ENCODE results near the gene CCL11. TPM values are rescaled to one million over a fixed set of nuclear protein-coding genes. Genes with fewer than 3 reads are reported as not detected.

The CCL11 gene
- total RNA-seq (ENCODE audit: low replicate concordance), result not detected in 2 replicates

DNA sequence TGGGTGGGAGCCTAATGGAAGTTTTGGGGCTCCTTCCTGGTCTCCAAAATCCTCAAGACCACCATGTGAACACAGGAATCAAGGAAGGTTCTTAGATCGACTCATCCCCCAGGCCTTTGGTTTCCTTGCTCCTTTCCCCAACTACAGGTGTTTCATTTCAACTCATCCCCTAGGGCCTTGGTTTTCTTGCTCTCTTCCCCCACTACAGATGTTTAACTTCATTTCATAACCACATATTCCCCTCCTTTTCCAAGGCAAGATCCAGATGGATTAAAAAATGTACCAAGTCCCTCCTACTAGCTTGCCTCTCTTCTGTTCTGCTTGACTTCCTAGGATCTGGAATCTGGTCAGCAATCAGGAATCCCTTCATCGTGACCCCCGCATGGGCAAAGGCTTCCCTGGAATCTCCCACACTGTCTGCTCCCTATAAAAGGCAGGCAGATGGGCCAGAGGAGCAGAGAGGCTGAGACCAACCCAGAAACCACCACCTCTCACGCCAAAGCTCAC, at the start of gene CCL11:
TSS of gene CCL11 (plus strand) at position 457 of the 507 bp plus-strand sequence. CDS start 67 bp downstream, outside the sequence.
- no peaks in the 10 kb centered on the region for H3K27me3 ChIP-seq
- no peaks in the 10 kb centered on the region for H3K36me3 ChIP-seq
- H3F3A ChIP-seq (ENCODE audit: low read depth), result no peaks in the 10 kb centered on the region
- H3K9me3 ChIP-seq (ENCODE audit: low read depth), result no peaks in the 10 kb centered on the region
- H3K4me2 ChIP-seq, result no peak within 1 kb of the TSS
- no peak within 1 kb of the TSS for H3K9ac ChIP-seq
- Mint-ChIP-seq H3K4me3 (no peak within 1 kb of the TSS), H3K27me3 (ENCODE audit: insufficient read depth, low read depth) (peaks cover 5% of the 10 kb centered on the region), H3K4me1 (no peaks in the 10 kb centered on the region), H3K9me3 (peaks cover 3% of the 10 kb centered on the region), H3K27ac (no peak within 1 kb of the TSS), H3K36me3 (no peaks in the 10 kb centered on the region)
- no peaks in the 10 kb centered on the region for H4K20me1 ChIP-seq (ENCODE audit: low read depth)
- H3K4me3 ChIP-seq, result no peak within 1 kb of the TSS
- no peaks in the 10 kb centered on the region for H3K79me2 ChIP-seq (ENCODE audit: low read depth)
- no peak within 1 kb of the TSS for H2AFZ ChIP-seq (replicated peaks)
- no peaks in the 10 kb centered on the region for H3K4me1 ChIP-seq
- no peak for DNase-seq (ENCODE audit: low spot score)
- H3K27ac ChIP-seq, result no peak within 1 kb of the TSS
- no peak for TF ChIP-seq EZH2 (IDR thresholded peaks at IDR 0.05)
- TF ChIP-seq, protein P1, sequence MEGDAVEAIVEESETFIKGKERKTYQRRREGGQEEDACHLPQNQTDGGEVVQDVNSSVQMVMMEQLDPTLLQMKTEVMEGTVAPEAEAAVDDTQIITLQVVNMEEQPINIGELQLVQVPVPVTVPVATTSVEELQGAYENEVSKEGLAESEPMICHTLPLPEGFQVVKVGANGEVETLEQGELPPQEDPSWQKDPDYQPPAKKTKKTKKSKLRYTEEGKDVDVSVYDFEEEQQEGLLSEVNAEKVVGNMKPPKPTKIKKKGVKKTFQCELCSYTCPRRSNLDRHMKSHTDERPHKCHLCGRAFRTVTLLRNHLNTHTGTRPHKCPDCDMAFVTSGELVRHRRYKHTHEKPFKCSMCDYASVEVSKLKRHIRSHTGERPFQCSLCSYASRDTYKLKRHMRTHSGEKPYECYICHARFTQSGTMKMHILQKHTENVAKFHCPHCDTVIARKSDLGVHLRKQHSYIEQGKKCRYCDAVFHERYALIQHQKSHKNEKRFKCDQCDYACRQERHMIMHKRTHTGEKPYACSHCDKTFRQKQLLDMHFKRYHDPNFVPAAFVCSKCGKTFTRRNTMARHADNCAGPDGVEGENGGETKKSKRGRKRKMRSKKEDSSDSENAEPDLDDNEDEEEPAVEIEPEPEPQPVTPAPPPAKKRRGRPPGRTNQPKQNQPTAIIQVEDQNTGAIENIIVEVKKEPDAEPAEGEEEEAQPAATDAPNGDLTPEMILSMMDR (IDR thresholded peaks at IDR 0.05), result no peak
- TF ChIP-seq EZH2phosphoT487 (IDR thresholded peaks at IDR 0.05), result no peak

DNA sequence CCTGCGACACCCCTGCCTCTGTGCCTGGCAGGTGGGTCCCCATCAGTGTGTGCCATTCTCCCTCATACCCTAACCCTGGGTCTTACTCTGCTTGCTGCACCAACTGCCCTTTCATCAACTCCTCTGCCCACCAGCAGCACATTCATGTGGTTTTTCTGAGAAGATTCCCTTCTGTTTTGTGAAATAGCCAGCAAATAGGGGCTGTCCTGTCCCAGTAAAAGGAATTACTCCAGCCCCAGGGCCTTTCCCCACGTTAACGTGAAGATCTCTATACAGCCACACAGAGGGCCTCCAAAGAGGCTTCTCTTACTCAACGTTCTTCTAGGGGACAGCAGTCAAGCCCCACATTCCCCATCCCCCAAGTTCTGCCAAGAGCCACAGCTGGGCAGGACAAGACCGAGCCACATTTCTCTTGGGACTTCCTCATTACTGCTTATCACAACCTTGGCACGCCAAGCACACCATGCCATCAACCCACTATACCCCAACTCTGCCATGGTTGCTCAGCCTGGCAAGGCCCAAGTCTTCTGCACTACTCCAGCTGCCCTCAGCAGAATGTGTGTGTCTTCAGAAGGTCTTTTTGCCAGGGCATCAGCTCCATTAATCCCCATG, 49.2 kb upstream of the CCL11 start:
- no peak overlapping the region for H3K27ac ChIP-seq
- no peaks in the 10 kb centered on the region for H3F3A ChIP-seq (ENCODE audit: low read depth)
- no peaks in the 10 kb centered on the region for H3K36me3 Mint-ChIP-seq
- H3K9me3 ChIP-seq (ENCODE audit: low read depth), result no peaks in the 10 kb centered on the region
- no peaks in the 10 kb centered on the region for H3K4me1 ChIP-seq
- TF ChIP-seq EZH2 (IDR thresholded peaks at IDR 0.05) (no peak), EZH2phosphoT487 (IDR thresholded peaks at IDR 0.05) (no peak)
- TF ChIP-seq, protein P1 (IDR thresholded peaks at IDR 0.05), result no peak
- no peak overlapping the region for H3K4me3 ChIP-seq
- H3K36me3 ChIP-seq, result no peaks in the 10 kb centered on the region
- no peaks in the 10 kb centered on the region for H3K27me3 ChIP-seq
- H3K79me2 ChIP-seq (ENCODE audit: low read depth), result no peaks in the 10 kb centered on the region
- no peak overlapping the region for H2AFZ ChIP-seq (replicated peaks)
- peaks cover 6% of the 10 kb centered on the region for H3K27me3 Mint-ChIP-seq (ENCODE audit: insufficient read depth, low read depth)
- no peaks in the 10 kb centered on the region for H3K9me3 Mint-ChIP-seq
- H3K4me3 Mint-ChIP-seq, result no peak overlapping the region
- no peak overlapping the region for H3K9ac ChIP-seq
- H3K4me1 Mint-ChIP-seq, result peaks cover 25% of the 10 kb centered on the region
- H3K4me2 ChIP-seq, result no peak overlapping the region
- DNase-seq (ENCODE audit: low spot score), result no peak
- H4K20me1 ChIP-seq (ENCODE audit: low read depth), result no peaks in the 10 kb centered on the region
- no peak overlapping the region for H3K27ac Mint-ChIP-seq

GRCh38 chr17:34237458-34237857, 48.1 kb upstream of the CCL11 start:
- Histone ChIP-seq H3K4me2 (no peak overlapping the region), H3K9ac (no peak overlapping the region), H3K79me2 (ENCODE audit: low read depth) (no peaks in the 10 kb centered on the region), H3K36me3 (no peaks in the 10 kb centered on the region), H3K9me3 (ENCODE audit: low read depth) (no peaks in the 10 kb centered on the region), H4K20me1 (ENCODE audit: low read depth) (no peaks in the 10 kb centered on the region), H3K27ac (no peak overlapping the region), H2AFZ (replicated peaks) (no peak overlapping the region), H3F3A (ENCODE audit: low read depth) (no peaks in the 10 kb centered on the region), H3K4me1 (no peaks in the 10 kb centered on the region), H3K4me3 (no peak overlapping the region), H3K27me3 (no peaks in the 10 kb centered on the region)
- no peak overlapping the region for H3K4me3 Mint-ChIP-seq
- H3K9me3 Mint-ChIP-seq, result no peaks in the 10 kb centered on the region
- H3K4me1 Mint-ChIP-seq, result peaks cover 25% of the 10 kb centered on the region
- TF ChIP-seq, protein P1 (IDR thresholded peaks at IDR 0.05), result no peak
- no peak for TF ChIP-seq EZH2phosphoT487 (IDR thresholded peaks at IDR 0.05)
- no peak for TF ChIP-seq EZH2 (IDR thresholded peaks at IDR 0.05)
- H3K27me3 Mint-ChIP-seq (ENCODE audit: insufficient read depth, low read depth), result peaks cover 6% of the 10 kb centered on the region
- no peak for DNase-seq (ENCODE audit: low spot score)
- no peak overlapping the region for H3K27ac Mint-ChIP-seq
- H3K36me3 Mint-ChIP-seq, result no peaks in the 10 kb centered on the region
